Esophagus muscularis mucosa (tissue), 4 donors: Measurements from ENCODE around the gene ZNF428. TPM values are rescaled to one million over a fixed set of nuclear protein-coding genes. Genes with fewer than 3 reads are reported as not detected.
"Not testable (repeated sequence)": the region's sequence is repeated elsewhere in the genome, so short reads cannot be mapped to it uniquely, and the experiment has no call there.

Source experiments
- DNase-seq: peaks from one replicate; pipeline ENCODE4 v3.0.0-alpha.2; 2017; ENCODE audit errors: extremely low spot score
- H3K27ac ChIP-seq, 4 donors: fragments of 200-600 bp; sonication (generic); replicated peaks in 1 of 4; 1 replicate in 3 of 4; 2 replicates in 1 of 4; pipeline ENCODE4 v1.5.1; 2016 to 2019; ENCODE audit warnings: mild to moderate bottlenecking in 1 of 4
- H3K27me3 ChIP-seq, 4 donors: fragments of 200-600 bp; sonication (generic); one replicate each; pipeline versions ENCODE4 v1.5.1 to v1.6.0; 2016 to 2019
- H3K36me3 ChIP-seq, 4 donors: fragments of 200-600 bp; sonication (generic); one replicate each; pipeline ENCODE4 v1.5.1; 2016 to 2019
- H3K4me1 ChIP-seq, 4 donors: fragments of 200-600 bp; sonication (generic); one replicate each; pipeline ENCODE4 v1.5.1; 2016 to 2019
- H3K4me3 ChIP-seq, 4 donors: fragments of 200-600 bp; sonication (generic); 1 replicate in 2 of 4; 2 replicates in 2 of 4; pipeline ENCODE4 v1.5.1; 2016 to 2019; ENCODE audit warnings: mild to moderate bottlenecking in 4 of 4, moderate library complexity in 1 of 4
- H3K9me3 ChIP-seq, 4 donors: fragments of 200-600 bp; sonication (generic); 1 replicate in 3 of 4; 2 replicates in 1 of 4; pipeline ENCODE4 v1.5.1; 2016 to 2019
- CTCF ChIP-seq, 3 experiments: fragments of 200-600 bp in 2 of 3; fragments of 450-650 bp in 1 of 3; sonication (generic) in 2 of 3; IDR thresholded peaks; one replicate each; pipeline ENCODE4 v1.5.1; 2017 to 2019; ENCODE audit warnings: antibody characterized with exemption in 3 of 3, mild to moderate bottlenecking in 2 of 3, moderate library complexity in 1 of 3
- EP300 ChIP-seq: sonication (generic); formaldehyde crosslinking; IDR thresholded peaks from one replicate; pipeline ENCODE4 v1.6.1; 2017; ENCODE audit warnings: antibody characterized with exemption
- POLR2A ChIP-seq: fragments of 450-650 bp; IDR thresholded peaks from one replicate; pipeline ENCODE4 v1.6.1; 2017; ENCODE audit warnings: antibody characterized with exemption, moderate library complexity, mild to moderate bottlenecking, low read depth
- POLR2AphosphoS5 ChIP-seq, 2 donors: sonication (generic); formaldehyde crosslinking; IDR thresholded peaks; one replicate each; pipeline ENCODE4 v1.6.1; 2017; ENCODE audit warnings: antibody characterized with exemption in 2 of 2
- WGBS: methylation state at CpG from one replicate; pipeline ENCODE4 v1.1.5; 2018; 5-methylcytosine and 5-hydroxymethylcytosine counted together
- intact Hi-C: fragments of 100-400 bp; cut with DNase I; formaldehyde crosslinking; loops from one replicate; pipeline ENCODE4 v1.15.1; 2023
- total RNA-seq, 4 donors: library from RNA; depleted of rRNA; stranded (reverse); fragments of >200 nt; gene quantifications; one replicate each; pipeline versions ENCODE4 v1.1.0 to v1.2.1, GENCODE V29; 2016

ZNF428 gene
- total RNA-seq, 4 donors from 2014 or later = 33.2 to 61.3 (median 47.8) TPM

GRCh38 chr19:43607238-43608205, 11.9 kb downstream of the ZNF428 start:
- Histone ChIP-seq H3K9me3 (no peaks in the 10 kb centered on the region), H3K27ac (no peak overlapping the region), H3K4me1 (peaks cover 0 to 6% (median 0%) of the 10 kb centered on the region in 4 donors), H3K4me3 (no peak overlapping the region), H3K36me3 (peaks cover 16 to 55% (median 38%) of the 10 kb centered on the region in 4 donors), H3K27me3 (no peaks in the 10 kb centered on the region)
- intact Hi-C loops = no loop called here
- no peak for DNase-seq
- TF ChIP-seq EP300 (no peak), POLR2AphosphoS5 (IDR thresholded peaks at IDR 0.05) (no peak)
- 74% methylated on average over 25 of the region's 28 CpGs for WGBS

- Histone ChIP-seq H3K27me3 (no peaks in the 10 kb centered on the region), H3K4me1 (no peaks in the 10 kb centered on the region), H3K9me3 (no peaks in the 10 kb centered on the region), H3K27ac (no peak overlapping the region), H3K36me3 (peaks cover 14 to 55% (median 34%) of the 10 kb centered on the region in 4 donors), H3K4me3 (no peak overlapping the region)
- intact Hi-C loops = no loop called here
- 92% methylated on average over 7 of the region's 7 CpGs for WGBS
- TF ChIP-seq EP300 (no peak), POLR2A (no peak), CTCF (IDR thresholded peaks at IDR 0.05) (no peak), POLR2AphosphoS5 (IDR thresholded peaks at IDR 0.05) (no peak)
- DNase-seq = no peak
These were observed 12.7 kb downstream of the ZNF428 start for GRCh38 chr19:43606569-43607229.

- no peaks in the 10 kb centered on the region for H3K9me3 ChIP-seq
- H3K4me3 ChIP-seq = no peak overlapping the region
- intact Hi-C loops = no loop called here
- no peaks in the 10 kb centered on the region for H3K27me3 ChIP-seq
- H3K27ac ChIP-seq = no peak overlapping the region
- H3K4me1 ChIP-seq = no peaks in the 10 kb centered on the region
- 75% methylated on average over 7 of the region's 7 CpGs for WGBS
- H3K36me3 ChIP-seq = peaks cover 10 to 58% (median 36%) of the 10 kb centered on the region in 4 donors
- no peak for DNase-seq
- TF ChIP-seq EP300 (no peak), POLR2AphosphoS5 (IDR thresholded peaks at IDR 0.05) (no peak), CTCF (IDR thresholded peaks at IDR 0.05) (no peak), POLR2A (no peak)
These were observed 13.4 kb downstream of the ZNF428 start for GRCh38 chr19:43605875-43606568.

GRCh38 chr19:43600326-43600725, 19.1 kb downstream of the ZNF428 start:
- H3K4me3 ChIP-seq, intact Hi-C loops, H3K27me3 ChIP-seq, DNase-seq, H3K27ac ChIP-seq, H3K9me3 ChIP-seq: not testable (repeated sequence)
- Histone ChIP-seq H3K4me1 (peaks cover 13 to 24% (median 23%) of the 10 kb centered on the region in 4 donors), H3K36me3 (peaks cover 4 to 57% (median 37%) of the 10 kb centered on the region in 4 donors)
- 58% methylated on average over 4 of the region's 5 CpGs for WGBS

- H3K36me3 ChIP-seq = peaks cover 4 to 57% (median 37%) of the 10 kb centered on the region in 4 donors
- WGBS = 83% methylated on average over 4 of the region's 4 CpGs
- TF ChIP-seq POLR2A (no peak), CTCF (IDR thresholded peaks at IDR 0.05) (no peak), POLR2AphosphoS5 (IDR thresholded peaks at IDR 0.05) (no peak), EP300 (no peak)
- intact Hi-C loops = loop anchor here (5.0 kb wide), 1 partner anchor 62 kb away; no protein-coding TSS in a partner anchor
- no peak for DNase-seq
- H3K9me3 ChIP-seq = no peaks in the 10 kb centered on the region
- H3K27me3 ChIP-seq = no peaks in the 10 kb centered on the region
- H3K27ac ChIP-seq = no peak overlapping the region
- H3K4me3 ChIP-seq = no peak overlapping the region
- H3K4me1 ChIP-seq = peaks cover 18 to 29% (median 28%) of the 10 kb centered on the region in 4 donors
These were observed 19.7 kb downstream of the ZNF428 start for GRCh38 chr19:43599635-43600295.
